ENCODE measurements around the gene KLHL33.

DNA sequence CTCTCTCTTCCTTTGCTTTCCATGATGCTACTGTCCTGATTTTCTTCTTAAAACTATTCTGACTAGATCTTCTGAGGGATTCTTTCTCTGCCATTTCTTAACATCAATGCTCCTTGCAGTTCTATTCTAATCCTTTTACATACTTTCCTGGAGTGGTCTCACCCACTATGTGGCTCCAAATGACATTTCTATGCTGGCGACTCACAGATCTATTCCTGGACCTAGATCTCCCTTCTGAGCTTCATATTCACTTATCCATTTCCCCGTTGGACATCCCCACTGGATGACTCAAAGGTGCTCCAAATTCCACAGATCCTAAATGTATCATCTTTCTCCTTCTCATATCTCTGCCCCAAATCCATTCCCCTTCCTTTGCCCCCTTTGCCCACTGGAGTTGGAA, 26.7 kb downstream of the KLHL33 start:
- no peak for TF ChIP-seq POLR2A (IDR thresholded peaks at IDR 0.05)
- TF ChIP-seq, protein P1, sequence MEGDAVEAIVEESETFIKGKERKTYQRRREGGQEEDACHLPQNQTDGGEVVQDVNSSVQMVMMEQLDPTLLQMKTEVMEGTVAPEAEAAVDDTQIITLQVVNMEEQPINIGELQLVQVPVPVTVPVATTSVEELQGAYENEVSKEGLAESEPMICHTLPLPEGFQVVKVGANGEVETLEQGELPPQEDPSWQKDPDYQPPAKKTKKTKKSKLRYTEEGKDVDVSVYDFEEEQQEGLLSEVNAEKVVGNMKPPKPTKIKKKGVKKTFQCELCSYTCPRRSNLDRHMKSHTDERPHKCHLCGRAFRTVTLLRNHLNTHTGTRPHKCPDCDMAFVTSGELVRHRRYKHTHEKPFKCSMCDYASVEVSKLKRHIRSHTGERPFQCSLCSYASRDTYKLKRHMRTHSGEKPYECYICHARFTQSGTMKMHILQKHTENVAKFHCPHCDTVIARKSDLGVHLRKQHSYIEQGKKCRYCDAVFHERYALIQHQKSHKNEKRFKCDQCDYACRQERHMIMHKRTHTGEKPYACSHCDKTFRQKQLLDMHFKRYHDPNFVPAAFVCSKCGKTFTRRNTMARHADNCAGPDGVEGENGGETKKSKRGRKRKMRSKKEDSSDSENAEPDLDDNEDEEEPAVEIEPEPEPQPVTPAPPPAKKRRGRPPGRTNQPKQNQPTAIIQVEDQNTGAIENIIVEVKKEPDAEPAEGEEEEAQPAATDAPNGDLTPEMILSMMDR (IDR thresholded peaks at IDR 0.05): no peak

Data from body of pancreas (tissue), 4 donors.